T-helper 9 cell (primary cell): ENCODE measurements around the gene GSTA5.
A peak's percentile ranks its signal among the peaks of the same experiment; 100 is the strongest.
"Not testable (repeated sequence)": the region's sequence is repeated elsewhere in the genome, so short reads cannot be mapped to it uniquely, and the experiment has no call there.

Source experiments
- DNase-seq: peaks from one replicate; pipeline ENCODE4 v3.0.0-alpha.2; 2020

The GSTA5 gene

DNA sequence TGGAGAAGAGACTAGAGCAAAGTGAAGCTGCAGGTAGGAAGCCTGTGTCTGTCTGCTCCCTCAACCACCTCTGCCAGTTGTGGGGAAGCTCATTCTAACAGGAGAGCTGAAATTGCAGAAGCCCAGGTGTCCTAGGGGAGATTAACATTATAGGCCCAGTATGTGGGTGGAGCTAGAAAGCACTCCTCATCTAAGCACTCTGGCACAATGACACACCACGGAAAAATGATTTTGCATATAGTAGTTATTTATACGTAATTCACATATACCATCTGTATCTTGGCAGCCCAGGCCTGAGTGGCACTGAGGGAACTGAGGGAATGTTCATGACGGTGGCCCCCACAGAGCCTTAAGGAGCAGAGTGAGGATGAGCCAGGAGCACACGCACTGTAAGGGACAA is 9.7 kb downstream of the GSTA5 start:
- DNase-seq: not testable (repeated sequence)

DNA sequence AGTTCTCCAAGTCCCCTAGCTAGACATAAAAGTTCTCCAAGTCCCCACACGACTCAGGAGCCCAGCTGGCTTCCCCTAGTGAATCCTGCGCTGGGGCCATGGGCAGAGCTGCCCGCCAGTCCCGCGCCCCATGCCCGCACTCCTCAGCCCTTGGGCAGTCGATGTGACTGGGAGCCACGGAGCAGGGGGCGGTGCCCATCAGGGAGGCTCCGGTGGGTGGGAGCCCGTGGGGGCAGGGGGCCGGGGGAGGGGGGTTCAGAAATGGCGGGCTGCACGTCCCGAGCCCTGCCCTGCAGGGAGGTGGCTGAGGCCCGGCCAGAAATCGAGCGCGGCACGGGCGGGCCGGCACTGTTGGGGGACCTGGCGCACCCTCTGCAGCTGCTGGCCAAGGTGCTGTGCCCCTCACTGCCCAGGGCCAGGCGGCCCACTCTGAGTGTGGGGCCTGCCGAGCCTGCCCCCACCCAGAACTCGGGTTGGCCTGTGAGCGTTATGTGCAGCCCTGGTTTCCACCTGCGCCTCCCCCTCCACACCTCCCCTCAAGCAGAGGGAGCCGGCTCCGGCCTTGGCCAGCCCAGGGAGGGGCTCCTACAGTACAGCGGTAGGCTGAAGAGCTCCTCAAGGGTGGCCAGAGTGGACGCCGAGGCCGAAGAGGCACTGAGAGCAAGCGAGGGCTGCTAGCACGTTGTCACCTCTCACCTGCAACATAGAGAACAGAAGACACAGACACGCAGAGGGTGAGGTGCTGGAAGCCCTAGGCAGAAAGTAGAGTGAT is 11.4 kb downstream of the GSTA5 start:
- no peak for DNase-seq

DNA sequence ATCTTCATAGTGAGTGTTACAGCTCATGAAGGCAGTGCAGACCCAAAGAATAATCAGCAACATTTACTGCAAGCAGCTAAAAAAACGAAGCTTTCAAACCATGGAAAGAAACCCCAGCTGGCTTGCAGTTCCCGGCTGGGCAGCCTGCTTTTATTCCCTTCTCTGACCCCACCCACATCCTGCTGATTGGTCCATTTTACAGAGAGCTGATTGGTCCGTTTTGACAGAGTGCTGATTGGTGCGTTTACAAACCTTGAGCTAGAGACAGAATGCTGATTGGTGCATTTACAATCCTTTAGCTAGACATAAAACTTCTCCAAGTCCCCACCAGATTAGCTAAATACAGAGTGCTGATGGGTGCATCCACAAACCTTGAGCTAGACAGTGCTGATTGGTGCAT is 12.0 kb downstream of the GSTA5 start:
- DNase-seq: not testable (repeated sequence)

DNA sequence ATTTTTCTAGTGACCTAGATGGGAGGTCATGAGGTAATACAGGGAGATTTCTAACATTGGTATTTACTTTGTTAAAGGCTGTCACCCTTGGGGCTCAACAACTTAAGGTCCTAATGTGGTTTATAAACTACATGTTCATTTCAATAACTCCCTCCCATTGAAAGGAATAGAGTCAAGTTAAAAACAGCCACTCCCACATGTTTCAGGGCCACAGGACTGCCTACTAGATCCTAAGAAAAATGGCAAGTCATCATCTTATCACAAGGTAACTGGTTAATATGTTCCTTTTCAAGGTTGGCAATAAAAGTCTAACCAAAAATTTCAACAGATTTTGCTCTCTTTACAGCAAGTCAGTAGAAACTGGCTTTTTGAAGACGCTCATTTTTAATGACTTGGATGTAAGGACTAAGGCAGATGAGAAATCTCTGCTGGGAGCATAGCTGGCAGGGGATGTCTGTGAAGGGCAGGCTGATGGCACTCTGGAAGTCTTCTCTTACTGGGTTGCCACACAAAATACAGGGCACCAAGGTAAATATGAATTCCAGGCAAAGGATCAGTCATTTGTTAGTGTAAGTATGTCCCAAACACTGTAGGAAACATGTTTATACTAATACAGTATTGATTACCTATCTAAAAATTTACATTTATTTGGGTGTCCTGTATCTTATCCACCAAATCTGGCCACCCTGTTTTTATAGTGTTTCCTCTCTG is 13.4 kb downstream of the GSTA5 start:
- not testable (repeated sequence) for DNase-seq

DNA sequence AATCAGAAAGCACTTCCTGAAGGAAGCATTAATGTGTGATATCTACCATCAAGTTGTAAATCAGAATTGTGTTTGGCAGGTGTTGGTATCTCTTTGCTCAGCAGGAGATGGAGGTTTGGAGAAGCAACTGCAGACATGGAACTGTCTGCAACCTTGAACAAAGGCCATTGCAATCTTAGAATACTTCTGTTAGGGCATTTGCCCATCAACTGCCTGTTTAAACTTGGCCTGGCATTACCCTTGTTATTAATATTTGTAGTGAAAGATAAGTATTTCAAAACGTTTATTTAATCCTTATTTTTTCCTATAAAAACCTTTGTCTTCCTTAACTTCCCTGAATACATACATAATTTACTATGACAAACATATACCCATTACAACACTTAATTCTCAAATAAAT is 14.1 kb downstream of the GSTA5 start:
- DNase-seq: no peak

DNA sequence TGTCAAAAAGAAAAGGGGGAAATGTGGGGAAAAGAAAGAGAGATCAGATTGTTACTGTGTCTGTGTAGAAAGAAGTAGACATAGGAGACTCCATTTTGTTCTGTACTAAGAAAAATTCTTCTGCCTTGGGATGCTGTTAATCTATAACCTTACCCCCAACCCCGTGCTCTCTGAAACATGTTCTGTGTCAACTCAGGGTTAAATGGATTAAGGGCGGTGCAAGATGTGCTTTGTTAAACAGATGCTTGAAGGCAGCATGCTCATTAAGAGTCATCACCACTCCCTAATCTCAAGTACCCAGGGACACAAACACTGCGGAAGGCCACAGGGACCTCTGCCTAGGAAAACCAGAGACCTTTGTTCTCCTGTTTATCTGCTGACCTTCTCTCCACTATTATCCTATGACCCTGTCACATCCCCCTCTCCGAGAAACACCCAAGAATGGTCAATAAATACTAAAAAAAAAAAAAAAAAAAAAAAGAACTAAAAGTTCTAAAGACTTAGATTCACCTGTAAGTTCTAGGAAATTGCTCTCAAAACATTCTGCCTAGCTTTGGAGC is 14.6 kb downstream of the GSTA5 start:
- DNase-seq: not testable (repeated sequence)

DNA sequence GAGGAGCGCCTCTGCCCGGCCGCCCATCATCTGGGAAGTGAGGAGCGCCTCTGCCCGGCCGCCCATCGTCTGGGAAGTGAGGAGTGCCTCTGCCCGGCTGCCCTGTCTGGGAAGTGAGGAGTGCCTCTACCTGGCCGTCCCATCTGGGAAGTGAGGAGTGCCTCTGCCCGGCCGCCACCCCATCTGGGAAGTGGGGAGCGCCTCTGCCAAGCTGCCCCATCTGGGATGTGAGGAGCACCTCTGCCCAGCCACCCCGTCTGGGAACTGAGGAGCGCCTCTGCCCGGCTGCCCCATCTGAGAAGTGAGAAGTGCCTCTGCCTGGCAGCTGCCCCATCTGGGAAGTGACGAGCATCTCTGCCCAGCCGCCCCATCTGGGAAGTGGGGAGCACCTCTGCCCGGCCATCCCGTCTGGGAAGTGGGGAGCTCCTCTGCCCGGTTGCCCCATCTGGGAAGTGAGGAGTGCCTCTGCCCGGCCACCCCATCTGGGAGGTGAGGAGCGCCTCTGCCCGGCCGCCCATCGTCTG is 15.3 kb downstream of the GSTA5 start:
- DNase-seq: not testable (repeated sequence)

DNA sequence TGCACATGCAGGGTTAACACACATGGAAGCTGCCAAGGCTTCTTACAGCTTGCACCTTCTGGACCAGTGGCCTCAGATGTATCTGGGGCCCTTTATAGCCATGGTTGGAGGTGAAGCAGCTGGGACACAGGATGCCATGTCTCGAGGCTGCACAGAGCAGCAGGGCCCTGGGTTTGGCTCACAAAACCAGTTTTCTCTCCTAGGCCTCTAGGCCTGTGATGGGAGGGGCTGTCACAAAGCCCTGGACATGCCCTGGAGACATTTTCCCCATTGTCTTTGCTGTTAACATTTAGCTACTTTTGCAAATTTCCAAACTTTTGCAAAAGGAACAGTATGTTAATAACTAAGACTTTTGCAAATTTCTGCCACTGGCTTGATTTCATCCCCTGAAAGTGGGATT is 18.8 kb downstream of the GSTA5 start:
- no peak for DNase-seq

DNA sequence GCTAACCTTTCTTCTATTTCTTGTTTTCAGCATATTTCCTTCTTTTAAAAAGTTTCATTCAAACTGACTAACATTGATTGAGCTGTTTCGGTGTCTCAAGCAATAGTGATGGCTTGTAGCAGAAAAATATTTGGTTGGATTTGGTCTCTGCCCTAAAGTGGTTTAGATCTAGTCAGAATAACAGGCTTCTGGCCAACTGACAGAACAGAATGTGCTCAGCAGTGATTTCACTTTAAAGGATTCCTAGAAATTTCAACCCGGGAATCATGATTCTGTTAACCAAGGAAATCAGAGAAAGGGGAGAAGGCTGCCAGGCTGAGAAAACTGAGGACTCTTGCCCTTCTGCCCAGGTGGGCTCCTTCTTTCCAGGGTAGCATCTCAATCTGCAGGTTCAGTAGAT is 20.4 kb downstream of the GSTA5 start:
- DNase-seq: no peak

DNA sequence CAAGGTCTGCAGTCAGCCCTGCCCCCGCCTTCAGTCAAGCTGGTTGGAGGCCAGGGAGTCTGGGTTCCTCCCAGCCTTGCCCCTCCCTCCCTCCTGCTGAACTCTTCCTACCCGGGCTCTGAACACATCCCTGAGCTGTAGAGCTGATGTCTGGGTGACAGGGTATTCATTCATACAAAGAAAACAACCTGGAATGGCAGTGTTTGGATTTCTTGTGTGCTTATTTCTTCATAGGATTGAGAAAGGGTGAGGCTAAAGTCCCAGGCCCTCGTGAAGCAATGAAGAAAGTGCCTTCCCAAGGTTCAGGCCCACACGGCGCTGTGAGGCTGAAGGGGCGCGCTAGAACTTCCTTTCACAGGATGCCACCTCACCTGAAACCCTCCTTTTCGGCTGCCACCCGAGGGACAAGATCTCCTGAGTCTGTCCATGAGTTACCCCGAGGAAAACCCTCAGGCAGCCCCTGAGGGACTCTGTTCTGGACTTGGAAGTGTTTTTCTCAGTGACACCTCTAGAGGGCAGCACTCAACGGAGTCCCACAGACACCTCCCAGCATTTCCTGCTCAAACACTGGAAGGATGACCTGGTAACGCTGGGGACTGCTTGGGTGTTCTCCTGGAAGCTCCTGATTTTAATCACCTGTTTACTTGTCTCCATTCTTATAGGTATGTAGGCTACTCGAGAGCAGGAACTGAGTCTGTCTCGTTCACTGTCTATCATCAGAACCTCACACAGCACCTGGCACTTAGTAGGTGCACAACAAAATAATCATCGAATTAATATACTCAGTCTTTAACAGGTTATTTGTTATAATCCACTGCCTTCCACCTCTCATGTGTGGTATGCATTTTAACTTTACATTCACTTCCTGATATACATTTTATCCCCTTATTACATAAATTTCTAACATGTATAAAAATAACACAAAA is 25.2 kb downstream of the GSTA5 start:
- DNase-seq: peak; percentile 11

DNA sequence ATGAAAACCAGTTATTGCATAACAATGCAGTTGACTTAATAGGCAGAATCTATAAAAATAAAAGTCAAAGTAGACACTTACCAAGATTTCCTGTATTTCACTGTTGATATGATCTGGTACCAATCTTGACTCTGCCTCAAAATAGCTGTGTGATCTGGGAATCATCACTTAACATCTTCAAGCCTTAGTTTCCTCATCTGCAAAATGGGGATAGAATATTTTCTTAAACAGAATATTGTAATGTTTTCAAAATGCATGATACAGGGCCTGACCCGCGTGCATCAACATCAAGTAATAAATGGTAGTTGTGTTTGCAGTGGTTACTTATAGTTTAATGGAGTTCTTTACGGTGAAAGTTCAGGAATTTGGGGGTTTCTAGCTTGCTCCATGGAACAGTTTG is 26.1 kb downstream of the GSTA5 start:
- DNase-seq: not testable (repeated sequence)

DNA sequence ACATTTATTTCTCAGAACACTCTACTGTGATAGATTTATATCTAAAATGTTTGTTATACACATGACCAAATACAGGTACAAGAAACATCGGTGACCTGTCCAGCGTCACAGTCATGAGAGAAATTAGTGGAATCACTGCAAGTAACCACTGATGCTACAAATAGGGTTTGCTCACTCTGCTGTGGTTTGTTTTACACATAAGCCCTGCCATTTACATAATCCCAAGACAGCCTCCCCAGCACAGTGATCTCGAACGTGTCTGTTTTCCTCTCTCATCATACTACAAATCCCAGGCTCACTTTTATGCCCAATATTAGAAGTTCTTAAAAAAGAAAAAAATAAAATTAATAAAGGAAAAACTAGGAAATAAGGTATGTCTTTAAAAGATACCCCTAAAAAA is 30.8 kb downstream of the GSTA5 start:
- not testable (repeated sequence) for DNase-seq

DNA sequence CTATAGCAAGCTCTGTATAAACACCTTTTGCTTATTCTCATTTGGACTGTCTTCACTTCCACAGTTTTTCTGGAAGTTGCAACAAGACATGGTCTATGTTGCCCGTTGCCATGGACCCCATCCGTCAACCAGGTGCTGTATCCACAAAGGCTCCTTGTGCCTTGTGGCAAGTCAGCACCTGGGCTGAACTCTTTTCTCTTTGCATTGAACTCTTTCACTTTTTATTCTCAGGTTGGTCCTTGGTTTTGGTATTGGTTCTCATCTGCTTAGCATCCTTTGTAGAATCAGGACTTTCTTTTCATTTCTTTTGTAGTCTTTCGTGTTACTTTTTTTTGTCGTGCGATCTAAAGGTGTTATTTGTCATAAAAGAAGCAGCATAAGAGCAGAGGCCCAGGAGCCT is 32.0 kb downstream of the GSTA5 start:
- DNase-seq: no peak

DNA sequence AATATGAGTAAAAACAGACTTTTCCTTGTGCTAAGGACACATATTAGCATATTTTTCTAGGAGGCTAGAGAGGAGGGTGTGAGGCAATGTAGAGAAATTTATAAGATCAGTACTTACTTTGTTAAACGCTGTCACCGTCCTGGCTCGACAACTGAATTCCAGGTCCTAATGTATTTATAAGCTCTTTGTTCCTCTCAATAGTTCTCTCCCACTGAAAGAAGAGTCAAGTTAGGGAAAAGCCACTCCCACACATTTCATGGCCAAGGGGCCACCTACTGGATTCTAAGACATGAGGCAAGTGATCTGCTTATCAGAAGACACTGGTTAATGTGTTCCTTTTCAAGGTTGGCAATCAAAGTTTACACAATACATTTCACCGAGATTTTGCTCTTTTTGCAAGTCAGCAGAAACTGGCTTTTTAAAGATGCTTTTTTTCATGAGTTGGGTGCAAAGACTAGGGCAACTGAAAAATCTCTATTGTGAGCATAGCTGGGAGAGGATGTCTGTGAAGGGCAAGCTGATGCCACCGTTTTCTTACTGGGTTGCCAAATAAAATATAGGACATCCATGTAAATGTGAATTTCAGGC is 36.9 kb downstream of the GSTA5 start, which contains the start of gene GSTA1:
GSTA1 (minus strand) TSS at position 149 of the 588 bp plus-strand sequence. CDS start 4,549 bp downstream, outside the sequence.
- not testable (repeated sequence) for DNase-seq

DNA sequence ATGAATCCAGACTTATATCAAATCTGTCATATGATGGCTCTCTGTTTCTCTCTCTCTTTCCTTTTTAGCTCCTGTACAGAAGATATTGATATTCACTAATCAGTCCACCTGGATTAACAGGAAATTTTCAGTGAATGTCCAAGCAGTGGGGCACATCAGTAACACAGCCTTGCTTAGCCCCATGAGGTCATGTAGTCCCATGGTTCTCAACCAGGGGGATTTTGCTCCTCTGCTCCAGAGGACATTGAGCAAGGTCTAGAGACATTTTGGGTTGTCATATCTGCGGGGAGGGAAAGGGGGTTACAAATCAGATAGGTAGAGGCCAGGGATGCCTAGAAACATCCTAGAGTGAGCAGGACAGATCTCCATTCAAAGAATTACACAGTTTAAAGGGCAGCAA is 37.8 kb downstream of the GSTA5 start:
- DNase-seq: no peak

DNA sequence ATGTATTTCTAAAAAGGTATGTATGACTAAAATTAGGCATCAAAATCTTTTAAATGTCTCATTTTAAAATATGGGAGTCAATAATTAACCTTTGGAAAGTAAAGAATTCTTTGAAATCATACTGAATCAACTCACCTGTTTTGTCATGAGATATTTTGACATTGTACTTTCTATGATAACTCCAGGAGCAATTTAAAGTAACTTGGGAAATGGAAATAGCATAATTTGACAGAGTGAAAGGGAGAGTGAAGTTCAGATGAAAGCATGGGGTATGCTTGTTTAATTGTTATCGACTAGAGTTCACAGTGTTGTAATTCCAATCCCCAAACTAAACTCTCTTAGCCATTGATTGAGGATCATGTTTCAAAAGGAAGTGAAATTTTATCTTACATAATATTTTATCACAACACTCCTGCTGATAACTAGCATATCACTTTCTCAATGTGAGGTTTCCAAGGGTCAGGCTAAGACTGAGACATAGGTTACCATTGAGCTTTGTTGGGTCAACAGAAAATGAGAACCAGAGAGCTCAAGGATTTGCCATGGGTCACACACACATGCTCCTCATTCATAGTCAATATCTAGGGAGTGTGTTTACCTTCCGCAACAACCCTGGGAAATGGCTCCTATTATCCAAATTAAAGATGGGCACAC is 39.3 kb downstream of the GSTA5 start:
- no peak for DNase-seq

DNA sequence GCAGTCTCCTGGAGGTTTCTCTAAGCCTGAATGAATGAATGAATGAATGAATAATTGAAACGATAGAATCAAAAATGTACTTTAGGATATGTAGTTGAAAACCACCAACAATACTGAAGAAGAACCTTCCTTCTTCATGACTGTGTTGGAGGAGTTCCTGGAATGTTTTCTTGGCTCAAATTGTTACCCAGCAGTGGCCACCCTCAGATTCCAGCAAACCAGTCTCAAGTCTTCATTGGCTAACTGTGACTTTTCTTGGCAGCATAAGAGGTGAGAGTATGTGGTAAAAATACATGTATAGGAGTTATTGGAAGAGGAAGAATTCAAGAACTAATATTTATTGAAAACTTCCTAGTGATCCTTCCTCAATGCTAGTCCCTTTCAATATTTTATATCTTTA is 41.3 kb downstream of the GSTA5 start:
- DNase-seq: not testable (repeated sequence)

DNA sequence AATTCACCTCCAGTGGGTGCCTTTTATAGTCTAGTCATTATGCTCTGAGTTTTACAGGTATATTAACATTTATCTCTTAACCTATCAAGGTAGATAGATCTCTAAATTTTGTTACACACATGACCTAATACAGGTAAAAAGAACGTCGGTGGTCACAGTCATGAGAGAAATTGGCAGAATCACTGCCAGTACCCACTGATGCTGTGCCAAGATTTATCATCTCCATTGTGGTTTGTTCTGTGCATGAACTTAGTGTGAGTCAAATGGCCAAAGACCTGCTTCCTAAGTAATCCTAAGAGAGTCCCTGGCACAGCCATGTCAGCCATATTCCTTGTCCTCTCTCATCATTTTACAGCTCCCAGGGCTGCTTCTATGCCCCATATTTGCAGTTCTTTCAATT is 46.2 kb downstream of the GSTA5 start:
- not testable (repeated sequence) for DNase-seq

DNA sequence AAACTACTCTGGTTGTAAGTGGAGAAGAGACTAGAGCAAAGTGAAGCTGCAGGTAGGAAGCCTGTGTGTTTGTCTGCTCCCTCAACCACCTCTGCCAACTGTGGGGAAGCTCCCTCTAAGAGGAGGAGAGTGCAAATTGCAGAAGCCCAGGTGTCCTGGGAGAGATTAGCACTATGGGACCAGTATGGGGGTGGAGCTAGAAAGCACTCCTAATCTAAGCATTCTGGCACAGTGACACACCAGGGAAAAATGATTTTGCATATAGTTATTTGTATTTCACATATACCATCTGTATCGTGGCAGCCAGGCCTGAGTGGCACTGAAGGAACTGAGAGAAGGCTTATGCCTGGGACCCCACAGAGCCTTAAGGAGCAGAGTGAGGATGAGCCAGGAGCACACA is 49.8 kb downstream of the GSTA5 start:
- no peak for DNase-seq

DNA sequence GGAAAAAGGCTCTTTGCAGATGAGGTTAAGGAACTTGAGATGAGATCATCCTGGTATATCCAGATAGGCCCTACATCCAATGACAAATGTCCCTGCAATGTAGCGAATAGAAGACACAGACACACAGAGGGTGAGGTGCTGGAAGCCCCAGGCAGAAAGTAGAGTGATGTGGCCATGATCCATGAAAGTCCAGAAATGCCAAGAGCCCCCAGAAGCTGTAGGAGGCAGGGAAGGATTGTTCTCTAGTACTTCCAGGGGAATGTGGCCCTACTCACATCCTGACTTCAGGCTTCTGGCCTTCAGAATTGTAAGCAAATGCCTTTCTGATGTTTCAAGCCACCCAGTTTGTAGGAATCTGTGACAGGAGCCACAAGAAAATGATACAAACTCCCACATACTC is 51.0 kb downstream of the GSTA5 start:
- not testable (repeated sequence) for DNase-seq

DNA sequence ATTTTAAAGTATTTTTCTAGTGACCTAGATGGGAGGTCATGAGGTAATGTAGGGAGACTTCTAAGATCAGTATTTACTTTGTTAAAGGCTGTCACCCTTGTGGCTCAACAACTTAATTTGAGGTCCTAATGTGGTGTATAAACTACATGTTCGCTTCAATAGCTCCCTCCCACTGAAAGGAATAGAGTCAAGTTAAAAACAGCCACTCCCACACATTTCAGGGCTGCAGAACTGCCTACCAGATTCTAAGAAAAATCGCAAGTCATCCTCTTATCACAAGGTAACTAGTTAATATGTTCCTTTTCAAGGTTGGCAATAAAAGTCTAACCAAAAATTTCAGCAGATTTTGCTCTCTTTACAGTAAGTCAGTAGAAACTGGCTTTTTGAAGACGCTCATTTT is 52.1 kb downstream of the GSTA5 start:
- no peak for DNase-seq

DNA sequence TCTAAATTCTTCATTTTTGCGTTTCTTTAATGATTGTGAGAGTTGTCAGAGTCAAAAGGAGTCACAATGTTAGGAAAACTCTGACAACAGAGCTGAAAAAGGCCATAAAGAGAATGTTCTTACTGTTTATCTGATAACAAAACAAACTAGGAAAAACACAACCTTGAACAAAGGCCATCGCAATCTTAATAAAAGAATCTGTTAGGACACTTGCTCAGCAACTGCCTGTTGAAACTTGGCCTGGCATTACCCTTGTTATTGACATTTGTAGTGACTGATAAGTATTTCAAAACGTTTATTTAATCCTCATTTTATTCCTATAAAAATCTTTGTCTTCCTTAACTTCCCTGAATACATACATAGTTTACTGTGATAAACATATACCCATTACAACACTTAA is 52.7 kb downstream of the GSTA5 start:
- no peak for DNase-seq
